Mesenchymal stem cell (in vitro differentiated cells and primary cell): ENCODE results near the gene TMEM140.
"Not testable (repeated sequence)": the region's sequence is repeated elsewhere in the genome, so short reads cannot be mapped to it uniquely, and the experiment has no call there.

Source experiments
- DNase-seq: peaks from one replicate; pipeline ENCODE4 v3.0.0-alpha.2; 2013
- H2AFZ ChIP-seq: one replicate; pipeline ENCODE4 v1.6.1; 2013; ENCODE audit warnings: low read depth, mild to moderate bottlenecking, control low read depth, inconsistent platforms, low read length, moderate library complexity
- H2AK5ac ChIP-seq: 2 replicates; pipeline ENCODE4 v1.6.1; 2013; ENCODE audit warnings: low read length, moderate library complexity, mild to moderate bottlenecking, inconsistent platforms; ENCODE audit not compliant: severe bottlenecking
- H2BK120ac ChIP-seq: one replicate; pipeline ENCODE4 v1.6.1; 2013; ENCODE audit warnings: low read depth, mild to moderate bottlenecking, inconsistent platforms, low read length, moderate library complexity
- H2BK12ac ChIP-seq, 2 experiments: one replicate each; pipeline ENCODE4 v1.6.1; 2013; ENCODE audit warnings: inconsistent platforms in 2 of 2, low read length in 2 of 2, mild to moderate bottlenecking in 2 of 2, moderate library complexity in 2 of 2, control low read depth in 1 of 2
- H2BK15ac ChIP-seq: one replicate; pipeline ENCODE4 v1.6.1; 2013; ENCODE audit warnings: mild to moderate bottlenecking, low read depth, inconsistent platforms; ENCODE audit not compliant: poor library complexity, severe bottlenecking
- H2BK5ac ChIP-seq: 2 replicates; pipeline ENCODE4 v1.6.1; 2013; ENCODE audit warnings: low read depth, mild to moderate bottlenecking, low read length, control low read depth, inconsistent platforms; ENCODE audit not compliant: poor library complexity, severe bottlenecking
- H3K14ac ChIP-seq, 2 experiments: one replicate each; pipeline ENCODE4 v1.6.1; 2013; ENCODE audit warnings: inconsistent platforms in 2 of 2, low read length in 2 of 2, control low read depth in 1 of 2, mild to moderate bottlenecking in 1 of 2, moderate library complexity in 1 of 2
- H3K18ac ChIP-seq, 2 experiments: one replicate each; pipeline ENCODE4 v1.6.1; 2013; ENCODE audit warnings: inconsistent platforms in 2 of 2, low read length in 2 of 2, control low read depth in 1 of 2, low read depth in 1 of 2, mild to moderate bottlenecking in 1 of 2
- H3K23ac ChIP-seq, 2 experiments: one replicate each; pipeline ENCODE4 v1.6.1; 2013; ENCODE audit warnings: inconsistent platforms in 2 of 2, low read length in 2 of 2, mild to moderate bottlenecking in 2 of 2, moderate library complexity in 2 of 2, control low read depth in 1 of 2
- H3K27ac ChIP-seq: 2 replicates; pipeline ENCODE4 v1.5.1; 2013; ENCODE audit warnings: mild to moderate bottlenecking, moderate library complexity, low read length, control low read depth, inconsistent platforms; ENCODE audit not compliant: poor library complexity, severe bottlenecking
- H3K27me3 ChIP-seq, 2 experiments: 2 replicates each; pipeline versions ENCODE4 v1.6.1 to v1.7.0; 2013; ENCODE audit warnings: low read length in 2 of 2, mild to moderate bottlenecking in 2 of 2, moderate library complexity in 2 of 2, control low read depth in 1 of 2, inconsistent platforms in 1 of 2; ENCODE audit not compliant: control insufficient read depth in 1 of 2, insufficient read depth in 1 of 2
- H3K36me3 ChIP-seq, 2 experiments: 2 replicates each; pipeline versions ENCODE4 v1.6.1 to v1.7.0; 2013; ENCODE audit warnings: low read length in 2 of 2, control low read depth in 1 of 2, inconsistent platforms in 1 of 2, low read depth in 1 of 2, mild to moderate bottlenecking in 1 of 2; ENCODE audit not compliant: insufficient read depth in 2 of 2, control insufficient read depth in 1 of 2
- H3K4ac ChIP-seq, 2 experiments: one replicate each; pipeline ENCODE4 v1.6.1; 2013; ENCODE audit warnings: inconsistent platforms in 2 of 2, low read length in 2 of 2, mild to moderate bottlenecking in 2 of 2, moderate library complexity in 2 of 2, control low read depth in 1 of 2, low read depth in 1 of 2
- H3K4me1 ChIP-seq: 2 replicates; pipeline ENCODE4 v1.6.1; 2013; ENCODE audit warnings: low read depth, low read length, control low read depth; ENCODE audit not compliant: control insufficient read depth, insufficient read depth
- H3K4me2 ChIP-seq: 2 replicates; pipeline ENCODE4 v1.6.1; 2013; ENCODE audit warnings: low read length, mild to moderate bottlenecking, inconsistent platforms; ENCODE audit not compliant: poor library complexity, severe bottlenecking
- H3K4me3 ChIP-seq, 2 experiments: 2 replicates each; pipeline versions ENCODE4 v1.5.1 to v1.7.0; 2013; ENCODE audit warnings: low read length in 2 of 2, mild to moderate bottlenecking in 2 of 2, control low read depth in 1 of 2, low read depth in 1 of 2; ENCODE audit not compliant: insufficient read depth in 1 of 2
- H3K79me1 ChIP-seq: replicated peaks from 2 replicates; pipeline ENCODE4 v1.6.1; 2013; ENCODE audit warnings: mild to moderate bottlenecking, control low read depth, low read length, inconsistent platforms; ENCODE audit not compliant: poor library complexity, severe bottlenecking
- H3K9ac ChIP-seq: 2 replicates; pipeline ENCODE4 v1.7.0; 2013; ENCODE audit warnings: mild to moderate bottlenecking, low read length, moderate library complexity
- H3K9me3 ChIP-seq: 2 replicates; pipeline ENCODE4 v1.7.0; 2013; ENCODE audit warnings: mild to moderate bottlenecking, low read length; ENCODE audit not compliant: control insufficient read depth
- H4K8ac ChIP-seq: one replicate; pipeline ENCODE4 v1.6.1; 2013; ENCODE audit warnings: inconsistent platforms, mild to moderate bottlenecking, low read length, moderate library complexity
- H4K91ac ChIP-seq: one replicate; pipeline ENCODE4 v1.6.1; 2013; ENCODE audit warnings: mild to moderate bottlenecking, low read length, inconsistent platforms
- WGBS: methylation state at CpG from one replicate; pipeline ENCODE4 v1.1.7; 2013; ENCODE audit warnings: mixed read lengths; 5-methylcytosine and 5-hydroxymethylcytosine counted together

The TMEM140 gene

GRCh38 chr7:135173916-135174315 is 26.0 kb downstream of the TMEM140 start:
- H2BK15ac ChIP-seq, H2BK5ac ChIP-seq, H4K8ac ChIP-seq, H2BK120ac ChIP-seq, H3K4me3 ChIP-seq, H3K27me3 ChIP-seq, H2AK5ac ChIP-seq, H3K9ac ChIP-seq, H2BK12ac ChIP-seq, H4K91ac ChIP-seq, H3K23ac ChIP-seq, DNase-seq, H3K4ac ChIP-seq, H3K79me1 ChIP-seq, H3K14ac ChIP-seq, H3K27ac ChIP-seq, H3K4me1 ChIP-seq, H3K18ac ChIP-seq, H2AFZ ChIP-seq: not testable (repeated sequence)
- peaks cover 1 to 26% of the 10 kb centered on the region in 2 experiments for H3K36me3 ChIP-seq
- peaks cover 14% of the 10 kb centered on the region for H3K9me3 ChIP-seq
- peak overlapping the region; percentile 36 for H3K4me2 ChIP-seq
- WGBS, result 92% methylated on average over 3 of the region's 4 CpGs

- Histone ChIP-seq H2BK120ac (no peak overlapping the region), H3K9ac (no peak overlapping the region), H3K23ac (no peak overlapping the region), H3K36me3 (peaks cover 0 to 35% of the 10 kb centered on the region in 2 experiments), H3K27ac (no peak overlapping the region), H3K14ac (no peak overlapping the region), H2BK5ac (no peak overlapping the region), H3K4ac (no peak overlapping the region), H3K27me3 (no peaks in the 10 kb centered on the region), H4K91ac (no peak overlapping the region), H3K4me3 (no peak overlapping the region), H3K18ac (no peak overlapping the region), H3K9me3 (peaks cover 24% of the 10 kb centered on the region), H2BK12ac (no peak overlapping the region), H2AFZ (no peak overlapping the region), H3K4me2 (no peak overlapping the region), H3K4me1 (peaks cover 6% of the 10 kb centered on the region), H4K8ac (no peak overlapping the region), H2AK5ac (no peak overlapping the region), H2BK15ac (no peak overlapping the region), H3K79me1 (peaks cover 18% of the 10 kb centered on the region)
- DNase-seq, result no peak
- 97% methylated on average over 6 of the region's 7 CpGs for WGBS
These were observed 27.1 kb downstream of the TMEM140 start for GRCh38 chr7:135174941-135175340.

- Histone ChIP-seq H2BK15ac (no peak overlapping the region), H2AFZ (no peak overlapping the region), H3K14ac (no peak overlapping the region), H3K27ac (no peak overlapping the region), H3K4me1 (peaks cover 6% of the 10 kb centered on the region), H2BK5ac (no peak overlapping the region), H3K23ac (no peak overlapping the region), H3K79me1 (peaks cover 18% of the 10 kb centered on the region), H3K4ac (no peak overlapping the region), H2BK120ac (no peak overlapping the region), H2AK5ac (no peak overlapping the region), H4K8ac (no peak overlapping the region), H3K9me3 (peaks cover 34% of the 10 kb centered on the region), H3K27me3 (no peaks in the 10 kb centered on the region), H4K91ac (no peak overlapping the region), H3K4me2 (no peak overlapping the region), H2BK12ac (no peak overlapping the region), H3K4me3 (no peak overlapping the region), H3K18ac (no peak overlapping the region), H3K36me3 (peaks cover 3 to 38% of the 10 kb centered on the region in 2 experiments), H3K9ac (no peak overlapping the region)
- no peak for DNase-seq
- WGBS, result 93% methylated on average over 6 of the region's 6 CpGs
These were observed 28.1 kb downstream of the TMEM140 start for GRCh38 chr7:135175931-135176330.

GRCh38 chr7:135177028-135177696 is 29.3 kb downstream of the TMEM140 start:
- H2BK15ac ChIP-seq, result no peak overlapping the region
- H3K27ac ChIP-seq, result no peak overlapping the region
- H2AK5ac ChIP-seq, result no peak overlapping the region
- H3K36me3 ChIP-seq, result peaks cover 11 to 43% of the 10 kb centered on the region in 2 experiments
- no peak overlapping the region for H3K4me2 ChIP-seq
- peaks cover 24% of the 10 kb centered on the region for H3K79me1 ChIP-seq
- H2AFZ ChIP-seq, result no peak overlapping the region
- no peak overlapping the region for H3K18ac ChIP-seq
- H3K4me1 ChIP-seq, result peaks cover 6% of the 10 kb centered on the region
- no peak overlapping the region for H2BK12ac ChIP-seq
- H3K9ac ChIP-seq, result no peak overlapping the region
- 88% methylated on average over 9 of the region's 9 CpGs for WGBS
- no peak overlapping the region for H4K91ac ChIP-seq
- no peak overlapping the region for H3K4ac ChIP-seq
- H2BK120ac ChIP-seq, result no peak overlapping the region
- H3K14ac ChIP-seq, result no peak overlapping the region
- peaks cover 47% of the 10 kb centered on the region for H3K9me3 ChIP-seq
- no peaks in the 10 kb centered on the region for H3K27me3 ChIP-seq
- DNase-seq, result no peak
- no peak overlapping the region for H3K23ac ChIP-seq
- no peak overlapping the region for H3K4me3 ChIP-seq
- no peak overlapping the region for H2BK5ac ChIP-seq
- H4K8ac ChIP-seq, result no peak overlapping the region
